H1 (cell line): ENCODE results near the gene APOA4. TPM values are rescaled to one million over a fixed set of nuclear protein-coding genes. Genes with fewer than 3 reads are reported as not detected.

ENCODE experiments used
- EGR1 ChIP-seq: IDR thresholded peaks from 2 replicates; pipeline ENCODE4 v1.6.1; 2011; ENCODE audit warnings: low read depth, low read length, borderline replicate concordance
- EP300 ChIP-seq, 2 experiments: IDR thresholded peaks; 1 replicate in 1 of 2; 2 replicates in 1 of 2; pipeline ENCODE4 v1.6.1; 2011 to 2012; ENCODE audit warnings: low read depth in 2 of 2, low read length in 2 of 2, mild to moderate bottlenecking in 2 of 2, borderline replicate concordance in 1 of 2, inconsistent platforms in 1 of 2, moderate library complexity in 1 of 2
- HDAC6 ChIP-seq: IDR thresholded peaks from one replicate; pipeline ENCODE4 v1.7.1; 2012; ENCODE audit warnings: low read depth, mild to moderate bottlenecking, inconsistent platforms, low read length, moderate library complexity
- KDM5A ChIP-seq: fragments of 200-600 bp; IDR thresholded peaks from 2 replicates; pipeline ENCODE4 v1.7.1; 2012; ENCODE audit warnings: mild to moderate bottlenecking, low read length, inconsistent platforms, mixed read lengths
- NRF1 ChIP-seq: IDR thresholded peaks from 2 replicates; pipeline ENCODE4 v1.6.1; 2011; ENCODE audit warnings: mild to moderate bottlenecking, low read depth, low read length, improper control_type of control experiment
- POLR2A ChIP-seq, 2 experiments: IDR thresholded peaks; 1 replicate in 1 of 2; 2 replicates in 1 of 2; pipeline ENCODE4 v1.6.1; 2011; ENCODE audit warnings: low read depth in 2 of 2, low read length in 2 of 2, mild to moderate bottlenecking in 2 of 2; ENCODE audit errors: control extremely low read depth in 1 of 2
- SP1 ChIP-seq: IDR thresholded peaks from 2 replicates; pipeline ENCODE4 v1.6.1; 2011; ENCODE audit warnings: low read depth, low read length
- YY1 ChIP-seq: IDR thresholded peaks from 2 replicates; pipeline ENCODE4 v1.6.1; 2011; ENCODE audit warnings: low read depth, mild to moderate bottlenecking, low read length
- polyA plus RNA-seq, 7 experiments: library from polyadenylated mRNA; depleted of rRNA in 3 of 7; stranded (reverse) in 5 of 7; unstranded in 2 of 7; fragments of >200 nt in 5 of 7; fragments of 200-250 nt in 2 of 7; gene quantifications; 1 replicate in 5 of 7; 2 replicates in 1 of 7; 4 replicates in 1 of 7; pipeline versions ENCODE4 v1.2.1 to v1.2.3, GENCODE V29; 2011 to 2013; ENCODE audit warnings: missing spikeins in 2 of 7, mixed read lengths in 2 of 7
- total RNA-seq: library from RNA; stranded (reverse); fragmentation: NEBNext Ultra II Directional; extraction: Animal tissue kit (Norgen Biotek cat#: 25700); gene quantifications from 2 replicates; pipeline ENCODE4 v1.2.1, GENCODE V29; 2021

Gene APOA4
- total and polyA plus RNA-seq, 2 of the 8 experiments (the other 6 are each of a cell fraction or from before 2014, with no cell fraction given): not detected

- TF ChIP-seq HDAC6 (no peak), YY1 (no peak), EGR1 (no peak), EP300 (IDR thresholded peaks at IDR 0.05; ENCODE audit: borderline replicate concordance in 1 of 2, low read depth in 2 of 2, low read length in 2 of 2) (no peak), KDM5A (no peak), POLR2A (IDR thresholded peaks at IDR 0.05; ENCODE audit: control extremely low read depth in 1 of 2, low read depth in 2 of 2, low read length in 2 of 2) (no peak), NRF1 (no peak), SP1 (no peak)
Measured at GRCh38 chr11:116860303-116860702, 37.2 kb upstream of the APOA4 start (continued).
